ENCODE results near the gene FGD1. TPM values are rescaled to one million over a fixed set of nuclear protein-coding genes. Genes with fewer than 3 reads are reported as not detected.
A peak's percentile ranks its signal among the peaks of the same experiment; 100 is the strongest.

The FGD1 gene
- total RNA-seq, 1 experiment from 2014 or later, result 20.3 TPM

DNA sequence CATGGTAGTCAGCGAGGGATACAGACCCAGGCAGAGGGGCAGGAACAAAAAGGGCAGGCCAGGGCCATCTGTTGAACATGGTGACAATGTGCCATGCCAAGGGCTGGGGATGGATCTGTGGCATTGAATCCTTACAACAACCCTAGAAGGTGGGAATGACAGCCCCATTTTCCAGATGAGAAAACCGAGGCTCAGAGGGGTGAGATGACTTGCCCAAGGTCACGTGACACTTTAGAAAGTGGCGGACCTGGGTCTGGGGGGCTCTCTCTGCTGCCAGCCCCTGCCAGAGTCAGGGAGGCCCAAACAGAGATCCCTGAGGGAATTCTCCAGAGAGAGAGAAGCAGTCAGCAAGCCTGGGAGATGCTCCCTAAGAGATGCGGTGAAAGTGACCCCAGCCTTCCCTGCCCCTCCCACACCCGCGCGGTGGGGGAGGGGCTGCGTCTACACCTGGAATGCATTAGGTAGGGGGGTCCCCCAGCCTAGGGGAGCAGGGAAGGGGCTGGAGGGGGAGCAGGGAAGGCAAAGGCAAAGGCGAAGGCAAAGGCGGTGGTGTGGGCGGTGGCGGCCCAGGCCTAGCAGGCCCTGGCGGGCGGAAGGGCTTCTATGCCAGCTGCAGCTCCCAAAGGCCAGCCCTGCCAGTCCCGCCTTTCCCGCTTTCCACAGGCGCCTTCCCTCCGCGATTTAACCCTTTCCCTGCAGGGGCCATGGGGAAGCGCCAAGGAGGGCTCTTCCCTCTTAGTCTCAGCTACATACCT lies 13.0 kb downstream of the FGD1 start:
- H3K4me2 ChIP-seq, result no peak overlapping the region
- H3F3A ChIP-seq (ENCODE audit: insufficient read depth, low read depth), result no peaks in the 10 kb centered on the region
- no peaks in the 10 kb centered on the region for H3K9me3 ChIP-seq (ENCODE audit: insufficient read depth, low read depth)
- H3K9me2 ChIP-seq (ENCODE audit: insufficient read depth), result no peaks in the 10 kb centered on the region
- no peak overlapping the region for H3K27ac ChIP-seq
- H3K27me3 ChIP-seq (ENCODE audit: insufficient read depth, low read depth), result no peaks in the 10 kb centered on the region
- no peak overlapping the region for H2AFZ ChIP-seq
- no peaks in the 10 kb centered on the region for H3K4me1 ChIP-seq (replicated peaks; ENCODE audit: insufficient read depth)
- ChIA-PET CTCF (no interaction called here), POLR2A (ENCODE audit: unreplicated experiment) (interaction anchor here (0.6 kb wide), 1 partner anchor 14 kb away, joined by 22 read pairs; no protein-coding TSS in a partner anchor)
- TF ChIP-seq, protein P1, sequence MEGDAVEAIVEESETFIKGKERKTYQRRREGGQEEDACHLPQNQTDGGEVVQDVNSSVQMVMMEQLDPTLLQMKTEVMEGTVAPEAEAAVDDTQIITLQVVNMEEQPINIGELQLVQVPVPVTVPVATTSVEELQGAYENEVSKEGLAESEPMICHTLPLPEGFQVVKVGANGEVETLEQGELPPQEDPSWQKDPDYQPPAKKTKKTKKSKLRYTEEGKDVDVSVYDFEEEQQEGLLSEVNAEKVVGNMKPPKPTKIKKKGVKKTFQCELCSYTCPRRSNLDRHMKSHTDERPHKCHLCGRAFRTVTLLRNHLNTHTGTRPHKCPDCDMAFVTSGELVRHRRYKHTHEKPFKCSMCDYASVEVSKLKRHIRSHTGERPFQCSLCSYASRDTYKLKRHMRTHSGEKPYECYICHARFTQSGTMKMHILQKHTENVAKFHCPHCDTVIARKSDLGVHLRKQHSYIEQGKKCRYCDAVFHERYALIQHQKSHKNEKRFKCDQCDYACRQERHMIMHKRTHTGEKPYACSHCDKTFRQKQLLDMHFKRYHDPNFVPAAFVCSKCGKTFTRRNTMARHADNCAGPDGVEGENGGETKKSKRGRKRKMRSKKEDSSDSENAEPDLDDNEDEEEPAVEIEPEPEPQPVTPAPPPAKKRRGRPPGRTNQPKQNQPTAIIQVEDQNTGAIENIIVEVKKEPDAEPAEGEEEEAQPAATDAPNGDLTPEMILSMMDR (conservative IDR thresholded peaks at IDR 0.05), result no peak
- no peak for TF ChIP-seq EZH2 (IDR thresholded peaks at IDR 0.05; ENCODE audit: low read depth)
- intact Hi-C loops (cut with micrococcal nuclease; ENCODE audit: unreplicated experiment), result no loop called here
- no peaks in the 10 kb centered on the region for H4K20me1 ChIP-seq (ENCODE audit: insufficient read depth)
- DNase-seq, result no peak
- H3K36me3 ChIP-seq (ENCODE audit: low read depth), result no peaks in the 10 kb centered on the region
- BruUV-seq (replicated peaks), result no TSS peak
- H3K4me3 ChIP-seq, result no peak overlapping the region
- H3K79me2 ChIP-seq (ENCODE audit: low read depth), result no peaks in the 10 kb centered on the region

DNA sequence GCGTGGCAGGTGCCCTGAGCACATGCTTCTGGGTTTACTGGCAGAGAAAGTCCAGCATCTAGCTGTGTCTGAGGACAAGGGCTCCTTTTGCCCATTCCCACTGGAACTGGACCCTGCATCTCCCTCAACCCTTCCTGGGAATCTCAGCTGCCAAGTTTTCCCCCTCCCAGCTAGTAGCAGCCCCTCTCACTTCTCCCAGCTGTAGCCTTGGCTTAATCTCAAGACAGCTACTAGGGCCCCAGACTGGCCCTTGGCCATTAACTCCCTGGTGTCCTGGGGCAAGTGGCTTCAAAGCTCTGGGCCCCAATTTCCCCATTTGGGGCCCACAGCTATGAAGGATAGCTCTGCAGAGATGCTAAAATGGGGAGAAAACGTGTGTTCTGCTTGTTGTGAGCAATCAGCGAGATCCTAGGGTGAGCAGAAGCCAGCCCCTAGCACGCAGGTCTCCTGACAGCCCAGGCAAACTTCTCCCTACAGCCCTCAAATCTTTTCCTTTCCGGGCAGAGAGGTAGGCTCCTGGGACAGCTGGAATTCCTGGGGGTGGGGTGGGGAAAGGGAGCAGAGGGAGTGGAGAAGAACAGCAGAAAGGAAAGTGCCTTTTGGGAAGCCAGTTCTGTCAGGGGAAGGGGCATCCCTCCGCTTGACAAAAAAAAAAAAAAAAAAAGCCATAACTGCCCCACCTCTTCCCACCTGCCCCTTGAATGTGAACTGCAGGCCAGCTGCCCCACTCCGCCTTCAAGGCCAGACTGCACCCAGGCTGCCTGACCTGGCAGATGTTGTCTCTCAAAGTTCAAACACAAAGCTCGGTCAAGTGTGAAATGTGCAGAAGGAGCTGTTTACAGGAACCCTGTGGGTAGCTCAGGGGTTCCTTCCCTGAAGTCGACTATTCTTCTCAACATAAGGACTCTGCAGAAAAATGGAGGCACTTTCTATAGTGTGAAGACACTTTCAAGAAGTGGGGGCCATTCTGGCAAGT lies 16.6 kb downstream of the FGD1 start:
- DNase-seq, result no peak
- TF ChIP-seq, protein P1 (conservative IDR thresholded peaks at IDR 0.05), result no peak
- no peak for TF ChIP-seq EZH2 (IDR thresholded peaks at IDR 0.05; ENCODE audit: low read depth)
- POLR2A ChIA-PET (ENCODE audit: unreplicated experiment), result interaction anchor here (0.7 kb wide), 1 partner anchor 1745 kb away, joined by 43 read pairs; no protein-coding TSS in a partner anchor
- Histone ChIP-seq H3K4me1 (replicated peaks; ENCODE audit: insufficient read depth) (0 out of 2 replicates have a peak, but pooled peaks cover 4% of the 10 kb centered on the region), H3K9me3 (ENCODE audit: insufficient read depth, low read depth) (no peaks in the 10 kb centered on the region), H3K36me3 (ENCODE audit: low read depth) (no peaks in the 10 kb centered on the region), H3K27ac (no peak overlapping the region), H3K4me3 (no peak overlapping the region), H3K9me2 (ENCODE audit: insufficient read depth) (no peaks in the 10 kb centered on the region), H3K4me2 (no peak overlapping the region), H3F3A (ENCODE audit: insufficient read depth, low read depth) (no peaks in the 10 kb centered on the region), H2AFZ (no peak overlapping the region), H3K27me3 (ENCODE audit: insufficient read depth, low read depth) (no peaks in the 10 kb centered on the region), H3K79me2 (ENCODE audit: low read depth) (no peaks in the 10 kb centered on the region), H4K20me1 (ENCODE audit: insufficient read depth) (no peaks in the 10 kb centered on the region)
- CTCF ChIA-PET, result no interaction called here
- intact Hi-C loops (cut with micrococcal nuclease; ENCODE audit: unreplicated experiment), result no loop called here
- no TSS peak for BruUV-seq (replicated peaks)

DNA sequence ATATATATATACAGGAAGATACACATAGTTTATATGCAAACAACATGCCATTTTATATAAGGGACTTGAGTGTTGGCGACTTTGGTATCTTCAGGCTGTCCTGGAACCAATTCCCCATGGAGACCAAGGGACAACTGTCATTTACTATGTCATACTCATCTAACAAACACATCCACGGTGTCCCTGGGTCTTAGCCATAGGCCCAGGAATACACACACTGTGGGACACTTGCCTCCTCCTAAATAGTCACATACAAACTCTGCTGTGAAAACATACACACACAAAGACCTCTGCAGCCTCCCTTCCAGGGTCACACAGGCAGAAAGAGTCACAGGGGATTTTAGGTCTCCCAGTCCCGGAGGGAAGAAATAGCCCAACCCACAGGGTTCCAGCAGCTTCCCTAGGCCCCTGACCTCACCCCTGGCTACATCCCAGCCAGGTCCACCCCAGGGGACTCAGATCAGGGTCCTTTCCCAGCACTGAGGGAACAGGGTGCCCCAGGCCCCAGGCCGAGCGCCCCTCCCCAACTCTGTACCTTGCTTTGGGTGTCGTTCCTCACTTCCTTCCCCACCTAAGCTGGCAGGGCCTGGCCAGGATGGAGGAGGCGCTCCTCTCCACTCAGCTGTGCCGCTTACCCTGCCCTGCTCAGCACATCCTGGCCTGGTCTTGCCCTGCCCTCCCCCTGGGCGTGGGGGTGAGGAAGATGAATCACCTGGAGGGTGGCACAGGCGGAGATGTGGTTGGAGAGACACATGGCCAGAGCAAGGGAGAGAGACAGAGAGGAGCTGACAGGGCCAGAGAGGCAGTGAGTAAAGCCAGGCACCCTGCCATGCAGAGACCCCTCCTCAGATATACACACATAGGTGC lies 21.8 kb downstream of the FGD1 start:
- Histone ChIP-seq H2AFZ (no peak overlapping the region), H3F3A (ENCODE audit: insufficient read depth, low read depth) (no peaks in the 10 kb centered on the region), H3K79me2 (ENCODE audit: low read depth) (no peaks in the 10 kb centered on the region), H3K4me3 (no peak overlapping the region), H3K27me3 (ENCODE audit: insufficient read depth, low read depth) (no peaks in the 10 kb centered on the region), H3K9me3 (ENCODE audit: insufficient read depth, low read depth) (no peaks in the 10 kb centered on the region), H3K4me1 (replicated peaks; ENCODE audit: insufficient read depth) (0 out of 2 replicates have a peak, but pooled peaks cover 6% of the 10 kb centered on the region), H3K9me2 (ENCODE audit: insufficient read depth) (no peaks in the 10 kb centered on the region), H3K27ac (no peak overlapping the region), H3K4me2 (no peak overlapping the region), H3K36me3 (ENCODE audit: low read depth) (no peaks in the 10 kb centered on the region), H4K20me1 (ENCODE audit: insufficient read depth) (no peaks in the 10 kb centered on the region)
- ChIA-PET POLR2A (ENCODE audit: unreplicated experiment) (no interaction called here), CTCF (no interaction called here)
- DNase-seq, result peak in 1 of 2 experiments; percentile 69
- BruUV-seq (replicated peaks), result no TSS peak
- intact Hi-C loops (cut with micrococcal nuclease; ENCODE audit: unreplicated experiment), result no loop called here
- TF ChIP-seq EZH2 (IDR thresholded peaks at IDR 0.05; ENCODE audit: low read depth), result no peak
- TF ChIP-seq, protein P1 (conservative IDR thresholded peaks at IDR 0.05), result no peak
